ENCODE results near the gene TOR1AIP1.

The TOR1AIP1 gene

GRCh38 chr1:179879797-179880196, 2.3 kb upstream of the TOR1AIP1 start:
- DNase-seq: no peak

- peak in 4 of 58 donors; percentile 78 to 93 (median 90) for DNase-seq
These were observed 338 bp upstream of the TOR1AIP1 start for GRCh38 chr1:179881642-179882252.

GRCh38 chr1:179883040-179883744, 1.1 kb downstream of the TOR1AIP1 start:
- DNase-seq: peak in 2 of 58 donors; percentile 38 to 69

GRCh38 chr1:179883745-179884138, 1.7 kb downstream of the TOR1AIP1 start:
- no peak for DNase-seq

GRCh38 chr1:179888071-179888470, 6.0 kb downstream of the TOR1AIP1 start:
- no peak for DNase-seq

- peak in 1 of 58 donors; percentile 0 for DNase-seq
These were observed 7.5 kb downstream of the TOR1AIP1 start for GRCh38 chr1:179889589-179889988.

GRCh38 chr1:179910934-179911333, 28.8 kb downstream of the TOR1AIP1 start:
- no peak for DNase-seq

GRCh38 chr1:179911812-179912211, 29.7 kb downstream of the TOR1AIP1 start:
- no peak for DNase-seq

GRCh38 chr1:179917601-179918429, 35.7 kb downstream of the TOR1AIP1 start:
- no peak for DNase-seq

- DNase-seq: no peak
These were observed 39.4 kb downstream of the TOR1AIP1 start for GRCh38 chr1:179921472-179921871.

GRCh38 chr1:179921981-179922872, 40.1 kb downstream of the TOR1AIP1 start:
- DNase-seq: no peak

- no peak for DNase-seq
These were observed 40.9 kb downstream of the TOR1AIP1 start for GRCh38 chr1:179923029-179923428.

GRCh38 chr1:179924268-179924667, 42.2 kb downstream of the TOR1AIP1 start:
- DNase-seq: no peak

GRCh38 chr1:179925302-179925701, 43.2 kb downstream of the TOR1AIP1 start:
- DNase-seq: no peak

GRCh38 chr1:179925922-179926849, 44.1 kb downstream of the TOR1AIP1 start:
- DNase-seq: no peak

GRCh38 chr1:179926850-179927205, 44.7 kb downstream of the TOR1AIP1 start:
- no peak for DNase-seq

- DNase-seq: no peak
These were observed 48.1 kb downstream of the TOR1AIP1 start for GRCh38 chr1:179929955-179930798.

GRCh38 chr1:179930867-179931266, 48.8 kb downstream of the TOR1AIP1 start:
- no peak for DNase-seq

- DNase-seq: no peak
These were observed 51.1 kb downstream of the TOR1AIP1 start for GRCh38 chr1:179933219-179933618.

Measured in anterior cingulate cortex (tissue), 58 donors.